HS-27A (cell line): ENCODE data around the gene INPP5A.

ENCODE experiments used
- DNase-seq: peaks from one replicate; pipeline ENCODE4 v3.0.0-alpha.2; 2012; ENCODE audit warnings: low read depth, missing footprints

INPP5A gene

GRCh38 chr10:132802048-132802447 lies 264.5 kb downstream of the INPP5A start:
- DNase-seq: no peak

DNA sequence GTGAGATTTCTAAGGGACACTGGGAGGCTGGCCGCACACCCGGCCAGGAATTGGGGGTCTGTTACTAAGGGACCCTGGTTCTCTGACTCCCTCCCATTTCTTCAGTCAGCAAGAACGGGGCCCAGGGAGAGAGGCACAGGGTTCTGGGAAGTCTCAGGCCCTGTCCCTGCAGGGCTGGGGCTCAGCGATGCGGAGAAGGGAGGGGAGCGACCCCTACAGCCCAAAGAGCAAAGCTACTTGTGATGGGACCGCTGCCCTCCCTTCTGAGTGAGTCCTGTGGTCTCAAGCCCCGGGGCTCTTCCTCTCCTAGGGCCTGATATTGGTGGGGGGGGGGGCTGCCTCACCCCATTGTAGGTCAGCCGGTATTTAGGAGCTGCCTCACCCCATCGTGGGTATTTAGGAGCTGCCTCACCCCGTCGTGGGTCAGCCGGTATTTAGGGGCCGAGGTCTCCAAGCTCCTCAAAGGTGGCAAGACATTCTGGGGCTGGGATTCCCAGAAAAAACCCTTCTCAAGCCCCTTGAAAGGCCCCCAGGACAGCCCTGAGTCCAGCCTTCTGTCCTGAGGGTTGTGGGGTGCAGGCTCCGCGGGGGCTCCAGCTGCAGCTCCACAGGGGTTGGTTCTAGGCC lies 265.2 kb downstream of the INPP5A start:
- DNase-seq: no peak

DNA sequence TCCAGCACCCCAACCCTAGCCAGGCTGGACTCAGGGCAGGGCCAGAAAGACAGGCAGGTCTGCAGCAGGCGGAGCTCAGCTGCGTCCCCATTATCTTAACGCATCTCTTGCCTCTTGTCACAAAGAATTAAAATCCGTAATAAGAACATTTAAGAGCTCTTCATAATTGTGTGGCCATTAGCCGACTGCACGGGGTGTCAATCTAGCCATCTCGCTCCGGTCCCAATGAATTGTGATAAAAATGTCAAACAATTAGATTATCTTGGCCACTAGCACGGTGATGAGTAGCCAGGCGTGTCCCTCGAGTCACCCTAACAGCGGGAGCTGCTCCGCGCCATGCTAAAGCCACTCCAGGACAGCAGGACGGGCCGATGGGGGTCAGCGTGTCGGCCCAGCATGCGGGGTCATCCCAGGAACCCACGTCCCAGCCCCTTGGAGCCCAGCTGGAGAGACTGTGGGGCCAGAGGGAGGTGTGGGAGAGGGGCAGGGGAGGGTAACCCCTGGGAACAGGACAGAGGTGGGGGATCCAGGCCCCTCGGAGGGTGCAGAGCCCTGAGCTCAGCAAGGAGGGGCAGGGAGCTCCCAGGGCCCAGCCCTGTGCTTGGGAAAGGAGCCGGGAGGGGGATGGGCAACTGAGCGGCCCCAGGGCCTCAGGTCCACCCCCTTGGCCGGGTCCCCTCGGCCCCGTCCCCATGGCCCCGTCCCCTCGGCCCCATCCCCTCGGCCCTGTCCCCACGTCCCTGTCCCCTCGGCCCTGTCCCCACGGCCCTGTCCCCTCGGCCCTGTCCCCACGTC lies 266.0 kb downstream of the INPP5A start:
- no peak for DNase-seq

- DNase-seq: no peak
Observed at GRCh38 chr10:132804287-132804686, 266.7 kb downstream of the INPP5A start.

DNA sequence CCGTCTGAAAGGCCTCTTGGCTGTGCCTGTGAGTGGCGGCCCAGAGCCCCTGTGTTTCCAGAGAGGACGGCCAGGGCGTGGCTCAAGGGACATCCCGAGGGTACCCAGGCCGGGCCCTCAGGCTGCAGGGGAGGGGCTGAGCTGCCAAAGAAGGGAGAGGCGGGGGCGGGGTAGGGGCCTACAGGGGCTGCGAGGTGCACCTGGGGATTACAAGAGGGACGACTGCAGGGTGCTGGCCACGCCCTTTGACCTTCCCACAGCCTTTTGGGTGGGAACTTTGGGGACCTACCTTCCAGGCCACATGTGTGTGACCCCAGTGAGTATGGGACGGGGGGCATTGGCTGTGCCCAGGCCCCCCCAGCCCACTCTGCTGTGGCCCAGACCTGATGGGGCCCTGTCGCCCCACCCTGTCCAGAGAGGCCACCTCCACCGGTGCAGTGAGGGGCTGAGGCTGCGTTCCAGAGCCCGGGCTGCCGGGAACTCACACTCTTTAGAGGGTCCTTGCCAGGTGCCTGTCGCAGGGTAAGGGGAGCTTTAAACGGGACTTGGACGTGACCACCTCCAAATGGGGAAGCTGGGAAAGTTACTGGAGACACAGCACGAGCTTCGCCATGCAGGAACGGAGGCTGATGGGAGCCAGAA lies 267.3 kb downstream of the INPP5A start:
- no peak for DNase-seq

DNA sequence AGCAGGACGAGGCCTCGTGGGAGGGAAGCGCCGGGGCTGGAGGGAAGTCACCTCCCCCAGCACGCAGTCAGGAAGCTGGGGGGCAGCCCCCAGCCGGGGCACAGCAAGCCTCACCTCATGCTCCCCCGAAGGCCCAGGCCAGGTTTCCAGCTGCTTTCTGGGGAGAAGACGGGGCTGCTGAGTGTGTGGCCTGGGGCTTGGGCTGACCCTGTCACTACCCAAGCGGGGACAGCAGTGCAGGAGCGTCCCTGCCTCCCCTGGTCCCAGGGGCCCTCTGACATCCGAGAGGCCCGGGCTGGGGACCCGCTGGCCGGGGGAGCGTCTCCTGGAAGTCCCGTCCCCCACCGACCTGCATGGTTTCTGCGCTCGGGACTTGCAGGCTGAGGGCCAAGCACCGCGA lies 268.0 kb downstream of the INPP5A start:
- no peak for DNase-seq

DNA sequence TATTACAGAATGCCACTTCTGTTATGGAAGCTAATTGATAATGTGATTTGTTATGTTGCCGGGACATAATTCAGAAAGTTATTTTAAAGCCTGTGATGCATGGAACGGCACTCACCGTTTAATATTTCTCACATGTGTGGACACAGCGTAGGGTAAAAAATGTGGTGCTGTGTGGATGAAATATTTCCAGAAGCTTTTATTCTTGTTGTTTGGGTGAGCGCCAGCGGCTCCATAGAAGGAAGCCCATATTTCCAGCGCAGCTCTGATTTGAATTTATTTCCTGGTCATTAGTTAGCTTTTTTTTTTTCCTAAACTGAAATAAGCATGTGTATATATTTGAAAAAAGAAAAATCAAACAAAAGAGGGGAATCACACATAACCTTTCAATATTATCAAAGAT lies 268.5 kb downstream of the INPP5A start:
- DNase-seq: no peak

DNA sequence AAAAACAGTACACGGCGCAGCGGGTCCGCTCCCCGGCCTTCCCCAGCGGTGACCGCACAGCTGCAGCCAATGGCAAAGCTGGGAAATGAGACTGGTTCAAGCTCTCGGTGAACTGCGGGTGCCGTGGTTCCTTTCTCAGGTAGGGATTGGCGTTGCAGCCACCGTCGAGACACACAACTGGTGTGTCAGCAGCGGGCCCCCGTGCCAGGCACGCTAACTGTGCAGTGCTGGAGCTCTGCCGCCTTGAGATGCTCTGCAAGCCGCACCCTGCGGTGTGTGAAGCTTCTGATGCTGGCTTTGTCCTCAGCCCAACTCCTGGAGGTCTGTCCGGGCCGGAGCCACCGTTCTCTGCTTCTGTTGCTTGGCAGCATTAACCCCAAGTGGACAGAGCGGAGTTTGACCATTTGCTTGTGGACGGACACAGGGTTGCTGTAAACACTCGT lies 269.0 kb downstream of the INPP5A start:
- DNase-seq: no peak

DNA sequence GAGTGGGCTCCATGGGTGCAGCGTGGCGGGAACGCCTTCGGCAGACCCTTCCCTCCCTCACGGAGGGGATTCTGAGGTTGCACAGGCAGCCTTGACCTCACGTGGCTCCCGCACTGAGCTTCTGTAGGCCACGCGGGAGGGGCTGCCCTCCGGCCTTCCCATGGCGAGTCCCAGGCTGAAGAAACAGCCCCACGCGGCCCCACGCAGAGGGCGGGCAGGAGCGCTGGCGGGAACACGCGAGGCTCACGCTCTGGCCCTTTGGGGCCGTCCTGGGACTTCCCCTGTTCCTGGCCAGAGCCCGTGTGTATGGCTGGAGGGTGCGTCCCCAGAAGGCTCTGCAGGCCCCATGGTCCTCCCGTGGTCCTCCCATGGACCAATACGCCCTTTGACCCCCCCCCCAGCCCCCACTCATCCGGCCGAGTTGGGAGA lies 270.0 kb downstream of the INPP5A start:
- DNase-seq: no peak

GRCh38 chr10:132808383-132809231 lies 271.0 kb downstream of the INPP5A start:
- no peak for DNase-seq

GRCh38 chr10:132809232-132810140 lies 271.9 kb downstream of the INPP5A start:
- DNase-seq: no peak

DNA sequence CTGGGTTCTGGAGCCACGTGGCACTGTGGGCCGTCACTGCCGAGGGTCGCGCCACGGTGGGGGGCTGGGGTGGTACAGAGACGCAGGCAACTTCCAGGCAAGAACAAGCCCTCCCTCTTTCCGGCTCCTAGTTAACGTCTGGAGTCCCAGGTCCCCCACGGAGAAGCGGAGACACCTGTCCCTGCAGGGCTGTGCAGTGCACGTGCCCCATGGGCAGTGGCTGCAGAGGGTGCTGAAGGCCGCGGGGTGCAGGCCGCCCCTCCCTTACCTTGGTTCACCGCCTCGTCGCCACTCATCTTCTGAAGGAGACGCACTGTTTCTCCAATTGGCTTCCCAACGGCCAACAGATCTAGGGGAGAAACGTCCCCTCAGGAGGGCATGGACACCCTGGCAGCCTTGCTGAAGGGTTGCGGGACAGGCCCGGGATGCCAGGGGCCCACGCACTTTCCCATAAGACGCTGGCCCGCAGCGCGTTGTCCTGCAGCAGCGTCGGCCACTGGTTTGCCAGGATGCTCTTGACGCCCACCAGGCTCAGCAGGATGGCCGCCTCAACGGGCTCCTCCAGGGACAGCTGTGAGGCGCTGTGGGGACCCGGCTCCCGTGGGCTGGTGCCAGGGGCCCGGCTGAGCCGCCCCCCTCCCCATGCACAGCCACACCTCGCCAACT lies 272.7 kb downstream of the INPP5A start:
- no peak for DNase-seq

DNA sequence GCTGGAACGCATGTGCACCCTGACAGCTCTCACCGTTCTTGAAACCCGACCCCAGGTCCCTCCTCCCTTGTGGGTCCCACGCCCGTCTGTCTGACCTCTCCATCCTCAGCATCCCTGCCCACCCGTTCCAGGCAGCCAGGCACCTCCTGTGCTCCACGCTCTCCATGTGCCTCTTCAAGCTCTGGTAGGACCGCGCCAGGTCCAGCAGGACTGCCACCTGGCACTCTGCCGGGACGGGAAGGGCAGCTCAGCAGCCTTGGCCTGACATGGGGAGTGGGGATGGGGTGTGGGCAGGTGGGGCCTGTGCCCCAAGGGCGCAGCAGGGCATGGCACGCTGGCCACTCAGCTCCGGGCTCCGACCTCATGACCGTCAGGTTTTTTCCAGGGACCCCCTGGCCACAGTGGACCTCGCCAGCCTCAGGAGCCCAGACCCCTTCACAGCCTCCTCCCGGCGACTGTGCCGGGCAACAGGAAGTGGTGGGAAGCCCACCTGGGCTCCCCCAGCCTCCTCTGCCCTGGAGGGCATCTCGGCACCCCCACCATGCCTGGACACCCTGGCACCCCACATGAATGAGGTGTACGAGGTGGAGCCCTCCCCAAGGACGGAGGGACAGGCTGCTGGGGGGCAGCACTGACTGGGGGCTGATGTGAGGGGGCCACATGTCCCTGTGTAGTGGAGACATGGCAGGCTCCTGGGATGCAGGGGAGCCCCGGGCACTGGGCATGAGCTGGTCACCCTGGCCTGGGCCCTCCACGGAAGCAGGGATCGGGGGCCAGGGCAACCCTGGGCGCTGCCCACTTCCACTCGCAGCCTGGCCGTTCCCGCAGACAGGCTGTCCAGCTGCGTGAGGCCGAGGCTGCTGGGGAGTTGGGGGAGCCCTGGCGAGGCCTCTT lies 273.5 kb downstream of the INPP5A start:
- no peak for DNase-seq

GRCh38 chr10:132811891-132812481 lies 274.4 kb downstream of the INPP5A start:
- no peak for DNase-seq

DNA sequence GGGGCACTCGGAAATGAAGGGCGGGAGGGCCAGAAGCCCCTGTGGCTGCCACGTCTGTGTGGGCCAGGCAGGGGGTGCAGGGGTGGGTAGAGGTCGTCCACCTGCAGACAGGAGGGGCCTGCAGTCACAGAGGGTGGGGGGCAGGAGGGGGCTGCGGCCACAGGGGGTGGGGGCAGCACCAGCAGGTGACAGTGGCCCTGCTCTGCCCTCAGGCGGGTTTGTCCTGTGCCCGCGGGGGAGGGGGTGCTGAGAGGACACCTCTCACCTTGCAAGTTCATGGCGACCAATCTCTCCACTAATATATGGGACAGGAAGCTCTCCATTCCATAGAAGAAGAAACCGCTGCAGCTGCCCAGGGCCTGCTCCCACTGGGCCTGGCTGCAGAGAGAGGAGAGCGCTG lies 274.9 kb downstream of the INPP5A start:
- no peak for DNase-seq

DNA sequence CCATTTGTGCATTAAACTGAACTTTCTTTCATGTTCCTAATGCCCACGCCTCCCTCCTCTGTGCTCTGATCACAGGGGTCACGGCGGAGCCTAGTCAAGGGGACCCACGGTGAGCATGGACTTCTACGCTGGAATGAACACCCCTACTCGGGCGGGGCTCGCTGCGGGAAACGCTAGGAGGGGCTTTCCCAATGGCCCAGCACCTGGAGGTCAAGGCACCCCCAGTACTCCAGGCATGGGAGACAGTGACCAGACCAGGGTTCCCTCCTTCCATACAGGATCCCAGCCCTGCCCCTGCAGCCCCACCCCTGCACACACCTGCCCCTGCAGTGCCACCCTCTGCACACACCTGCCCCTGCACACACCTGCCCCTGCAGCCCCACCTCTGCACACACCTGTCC lies 275.4 kb downstream of the INPP5A start:
- no peak for DNase-seq

- no peak for DNase-seq
Observed at GRCh38 chr10:132813560-132814468, 276.2 kb downstream of the INPP5A start.

GRCh38 chr10:132814469-132814856 lies 276.9 kb downstream of the INPP5A start:
- no peak for DNase-seq
